ENCODE measurements around the gene FAM151B. TPM values are rescaled to one million over a fixed set of nuclear protein-coding genes. Genes with fewer than 3 reads are reported as not detected.

The FAM151B gene
- total and polyA plus RNA-seq, 2 of the 13 experiments (the other 11 are each of a cell fraction or from before 2014, with no cell fraction given), result 0.61 to 1.0 TPM

GRCh38 chr5:80481019-80481893 is 6.6 kb upstream of the FAM151B start (continued):
- TF ChIP-seq ZNF230 (CRISPR knock-in tag; IDR thresholded peaks at IDR 0.05) (no peak), LBX2 (CRISPR knock-in tag; IDR thresholded peaks at IDR 0.05; ENCODE audit: borderline replicate concordance) (no peak)

DNA sequence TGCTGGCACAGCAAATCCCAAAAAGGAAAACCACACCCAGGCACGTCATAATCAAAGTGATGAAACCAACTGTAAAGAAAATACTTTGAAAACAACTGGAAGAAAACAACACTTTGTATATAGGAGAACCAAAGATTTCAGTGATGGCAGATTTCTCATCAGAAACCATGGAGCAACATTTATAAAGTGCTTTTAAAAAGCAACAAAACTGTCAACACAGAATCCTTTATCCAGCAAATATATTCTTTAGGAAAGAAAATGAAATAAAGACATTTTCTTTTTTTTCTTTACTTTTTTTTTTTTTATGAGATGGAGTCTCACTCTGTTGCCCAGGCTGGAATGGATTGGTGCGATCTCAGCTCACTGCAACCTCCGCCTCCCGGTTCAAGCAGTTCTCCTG is 5.3 kb upstream of the FAM151B start:
- Histone ChIP-seq H4K20me1 (ENCODE audit: insufficient read depth, low read length) (no peaks in the 10 kb centered on the region), H3K4me2 (ENCODE audit: low read depth, low read length) (no peak overlapping the region), H2AFZ (ENCODE audit: low read length) (no peak overlapping the region), H3K27ac (ENCODE audit: extremely low read length, insufficient read depth, low read length) (no peak overlapping the region), H3K36me3 (replicated peaks in 1 of 2; ENCODE audit: control insufficient read depth in 1 of 2, insufficient read depth in 2 of 2, low read length in 2 of 2) (peaks cover 0 to 6% of the 10 kb centered on the region in 2 experiments; a peak in 3 of 5 replicates), H3K4me3 (replicated peaks in 1 of 3; ENCODE audit: insufficient read depth in 1 of 3, low read depth in 2 of 3, low read length in 3 of 3) (no peak overlapping the region), H3K79me2 (ENCODE audit: insufficient read depth, low read length) (no peaks in the 10 kb centered on the region), H3K27me3 (ENCODE audit: control insufficient read depth in 1 of 2, insufficient read depth in 2 of 2, low read length in 2 of 2) (no peaks in the 10 kb centered on the region), H3K9ac (ENCODE audit: insufficient read depth, low read depth, low read length) (no peak overlapping the region), H3K4me1 (ENCODE audit: insufficient read depth, low read length) (peaks cover 15% of the 10 kb centered on the region), H3K9me3 (ENCODE audit: low read length) (no peaks in the 10 kb centered on the region)
- ChIA-PET CTCF (ENCODE audit: low intra/inter-chr PET ratio, low total read pairs) (interaction anchor here (1.4 kb wide), 1 partner anchor 190 kb away, joined by 4 read pairs; no protein-coding TSS in a partner anchor), POLR2A (no interaction called here)
- BruUV-seq (replicated peaks), result no TSS peak
- in situ Hi-C loops (cut with HindIII; ENCODE audit: extremely low pct_ligation_motif_present, low pct_unique_long_range_greater_than_20kb), result no loop called here
- TF ChIP-seq ZNF331 (CRISPR knock-in tag; IDR thresholded peaks at IDR 0.05) (no peak), HOXA7 (CRISPR knock-in tag; IDR thresholded peaks at IDR 0.05) (no peak), HOXD1 (CRISPR knock-in tag; IDR thresholded peaks at IDR 0.05) (no peak), BCL3 (CRISPR knock-in tag; IDR thresholded peaks at IDR 0.05) (no peak), MXD4 (CRISPR knock-in tag; IDR thresholded peaks at IDR 0.05) (no peak), ZNF513 (CRISPR knock-in tag; conservative IDR thresholded peaks at IDR 0.05) (no peak), TARDBP (CRISPR knock-in tag; IDR thresholded peaks at IDR 0.05) (no peak)
- FAIRE-seq (no peak), DNase-seq (ENCODE audit: low spot score) (no peak), ATAC-seq (no peak)
- WGBS (ENCODE audit: low lambda C conversion rate), result 75% methylated on average over 4 of the region's 4 CpGs
- intact Hi-C loops (cut with micrococcal nuclease; ENCODE audit: unreplicated experiment), result no loop called here

Measured in HepG2 (cell line).